ENCODE results near the gene AKAP8L. TPM values are rescaled to one million over a fixed set of nuclear protein-coding genes. Genes with fewer than 3 reads are reported as not detected.

AKAP8L gene
- total and polyA plus RNA-seq, 2 of the 8 experiments (the other 6 are each of a cell fraction or from before 2014, with no cell fraction given), result 75.1 to 138 TPM

- Histone ChIP-seq H2AK5ac (ENCODE audit: low read depth, low read length) (0 out of 2 replicates have a peak overlapping the region, but pooled peaks have one; percentile 39), H3K18ac (ENCODE audit: extremely low read depth, low read length) (0 out of 2 replicates have a peak overlapping the region, but pooled peaks have one; percentile 62), H3K4me1 (replicated peaks in 1 of 4; ENCODE audit: control insufficient read depth in 3 of 4, insufficient read depth in 4 of 4, low read length in 3 of 4) (peaks cover 0 to 14% (median 5%) of the 10 kb centered on the region in 4 experiments; a peak in 6 of 7 replicates), H3K14ac (ENCODE audit: insufficient read length) (no peak overlapping the region), H3K23me2 (ENCODE audit: low read depth, low read length) (peaks cover 22% of the 10 kb centered on the region; the same call in 1 of the 2 replicates), H2BK15ac (ENCODE audit: low read length) (peak overlapping the region; percentile 92; the same call in 1 of the 2 replicates), H3K4me3 (ENCODE audit: extremely low read depth in 1 of 4, insufficient read depth in 2 of 4, low read depth in 3 of 4, low read length in 4 of 4) (peak overlapping the region; percentile 43 to 93 (median 50); a peak in 6 of 8 replicates), H3K9me3 (ENCODE audit: insufficient read depth in 2 of 2, low read depth in 1 of 2, low read length in 1 of 2) (no peaks in the 10 kb centered on the region), H3K4ac (replicated peaks; ENCODE audit: insufficient read length, low read depth, low read length) (no peak overlapping the region), H3K4me2 (ENCODE audit: insufficient read depth in 1 of 2, low read depth in 2 of 2, low read length in 2 of 2) (peak overlapping the region; percentile 78 to 88), H4K91ac (replicated peaks; ENCODE audit: insufficient read length, low read length) (no peak overlapping the region), H2AFZ (ENCODE audit: low read length) (no peak overlapping the region), H3K79me2 (ENCODE audit: control insufficient read depth in 1 of 2, insufficient read depth in 2 of 2, low read length in 2 of 2) (no peaks in the 10 kb centered on the region), H3K27ac (ENCODE audit: low read depth, low read length) (no peak overlapping the region), H3K79me1 (ENCODE audit: low read depth, low read length) (no peaks in the 10 kb centered on the region), H4K8ac (ENCODE audit: extremely low read depth, insufficient read depth, low read length) (no peak overlapping the region; the same call in 1 of the 2 replicates), H2BK20ac (ENCODE audit: low read length) (no peak overlapping the region), H3K9ac (replicated peaks in 1 of 4; ENCODE audit: extremely low read depth in 1 of 4, low read depth in 3 of 4, low read length in 3 of 4) (no peak overlapping the region; a peak in 1 of 7 replicates), H3K27me3 (replicated peaks in 1 of 4; ENCODE audit: control insufficient read depth in 3 of 4, extremely low read depth in 1 of 4, insufficient read depth in 3 of 4, low read length in 3 of 4) (peaks cover 0 to 5% (median 3%) of the 10 kb centered on the region in 4 experiments; a peak in 4 of 7 replicates), H3K23ac (ENCODE audit: insufficient read length) (no peak overlapping the region), H3K36me3 (ENCODE audit: control insufficient read depth in 2 of 4, insufficient read depth in 4 of 4, low read length in 3 of 4) (no peaks in the 10 kb centered on the region), H2BK5ac (ENCODE audit: low read depth, low read length) (no peak overlapping the region), H2BK120ac (replicated peaks; ENCODE audit: low read depth, low read length) (no peak overlapping the region), H3K56ac (replicated peaks; ENCODE audit: insufficient read length, low read depth, low read length) (no peak overlapping the region), H4K20me1 (replicated peaks in 1 of 2; ENCODE audit: control insufficient read depth in 1 of 2, insufficient read depth in 2 of 2, low read length in 2 of 2) (no peaks in the 10 kb centered on the region), H4K5ac (ENCODE audit: insufficient read length, low read depth, low read length) (no peak overlapping the region), H2BK12ac (ENCODE audit: low read depth, low read length) (0 out of 2 replicates have a peak overlapping the region, but pooled peaks have one; percentile 75)
- DNase-seq (ENCODE audit: low read depth in 1 of 2, low spot score in 2 of 2) (no peak), FAIRE-seq (no peak)
- WGBS, 2 experiments (ENCODE audit: extremely low coverage in 1 of 2, insufficient coverage in 1 of 2, insufficient read length in 1 of 2, insufficient replicate concordance in 2 of 2, low coverage in 1 of 2, low lambda C conversion rate in 2 of 2, missing lambda C conversion rate in 1 of 2), result 75% methylated on average over 17 of the region's 17 CpGs; no CpG with 5 or more reads in 1 of the 2 experiments
- ChIA-PET POLR2A (ENCODE audit: partially characterized antibody) (interaction anchor here (1.1 to 2.5 kb wide), 7 partner anchors 11 to 73 kb away, joined by 3 to 15 read pairs (median 5); partner anchors contain the start of genes AKAP8 and AKAP8L), CTCF (ENCODE audit: partially characterized antibody) (interaction anchor here (1.3 to 1.8 kb wide), 3 partner anchors 10 to 294 kb away, joined by 3 to 8 read pairs (median 7); partner anchors contain the start of gene AKAP8L)
Measured at GRCh38 chr19:15448044-15448777, 29.4 kb upstream of the AKAP8L start.

All from H1 (cell line).